SU-DHL-6 (cell line): ENCODE measurements around the gene OAS1.

Experiments used
- H2AFZ ChIP-seq: fragments of 200-600 bp; sonication (generic); 2 replicates; pipeline ENCODE4 v1.6.1; 2014; ENCODE audit warnings: low read depth, mild to moderate bottlenecking, moderate library complexity, mixed read lengths, antibody characterized with exemption, low read length; ENCODE audit not compliant: severe bottlenecking
- H3F3A ChIP-seq: fragments of 200-600 bp; shearing (Covaris generic); 2 replicates; pipeline ENCODE4 v1.6.0; 2016; ENCODE audit warnings: antibody characterized with exemption, mild to moderate bottlenecking; ENCODE audit not compliant: insufficient read depth
- H3K27ac ChIP-seq: fragments of 200-600 bp; sonication (generic); 2 replicates; pipeline ENCODE4 v1.5.1; 2016; ENCODE audit warnings: low read depth, mild to moderate bottlenecking, low read length, moderate library complexity, mixed read lengths
- H3K27me3 ChIP-seq: fragments of 200-600 bp; sonication (generic), shearing (Covaris generic); 2 replicates; pipeline ENCODE4 v1.6.0; 2014; ENCODE audit warnings: mild to moderate bottlenecking, low read length
- H3K36me3 ChIP-seq: fragments of 200-600 bp; sonication (generic); 2 replicates; pipeline ENCODE4 v1.6.1; 2014; ENCODE audit warnings: mild to moderate bottlenecking, low read length, mixed read lengths
- H3K4me2 ChIP-seq: fragments of 300-600, 200-600 bp; shearing (Covaris generic), sonication (generic); 2 replicates; pipeline ENCODE4 v1.6.0; 2014; ENCODE audit warnings: low read length, low read depth, mild to moderate bottlenecking; ENCODE audit not compliant: poor library complexity, severe bottlenecking
- H3K4me3 ChIP-seq: fragments of 200-600 bp; sonication (generic); 2 replicates; pipeline ENCODE4 v1.5.1; 2014; ENCODE audit warnings: antibody characterized with exemption, low read length, mild to moderate bottlenecking, mixed read lengths; ENCODE audit not compliant: insufficient read depth, poor library complexity, severe bottlenecking
- H3K79me2 ChIP-seq: fragments of 200-600 bp; sonication (generic); 2 replicates; pipeline ENCODE4 v1.6.1; 2014; ENCODE audit warnings: mild to moderate bottlenecking, low read length, moderate library complexity; ENCODE audit not compliant: insufficient read depth
- H3K9ac ChIP-seq: fragments of 200-600 bp; sonication (generic); 2 replicates; pipeline ENCODE4 v1.7.0; 2014; ENCODE audit warnings: mild to moderate bottlenecking, low read length
- H3K9me2 ChIP-seq: fragments of 200-600 bp; sonication (generic); replicated peaks from 2 replicates; pipeline ENCODE4 v1.6.1; 2014; ENCODE audit warnings: low read length; ENCODE audit not compliant: insufficient read depth
- H3K9me3 ChIP-seq: fragments of 200-600 bp; sonication (generic); 2 replicates; pipeline ENCODE4 v1.6.1; 2014; ENCODE audit warnings: low read length, mixed read lengths; ENCODE audit not compliant: insufficient read depth
- H4K20me1 ChIP-seq: fragments of 200-600 bp; sonication (generic); 2 replicates; pipeline ENCODE4 v1.6.1; 2014; ENCODE audit warnings: low read depth, mild to moderate bottlenecking, antibody characterized with exemption, low read length, moderate library complexity, mixed read lengths
- CTCF ChIP-seq: fragments of 200-600 bp; sonication (generic); IDR thresholded peaks from one replicate; pipeline ENCODE4 v1.5.1; 2017; ENCODE audit warnings: antibody characterized with exemption, mild to moderate bottlenecking, low read length, moderate library complexity; ENCODE audit not compliant: insufficient read depth, poor library complexity, severe bottlenecking
- EZH2phosphoT487 ChIP-seq: fragments of 200-600 bp; sonication (generic), shearing (Covaris generic); conservative IDR thresholded peaks from 2 replicates; pipeline ENCODE4 v1.6.1; 2018; ENCODE audit warnings: mild to moderate bottlenecking, antibody characterized with exemption, low read length, moderate library complexity, mixed read lengths

Gene OAS1

GRCh38 chr12:112936927-112937326, 30.2 kb downstream of the OAS1 start:
- H2AFZ ChIP-seq: no peak overlapping the region
- no peaks in the 10 kb centered on the region for H3K36me3 ChIP-seq
- no peaks in the 10 kb centered on the region for H3K9me3 ChIP-seq
- no peak overlapping the region for H3K27ac ChIP-seq
- H3K79me2 ChIP-seq: no peaks in the 10 kb centered on the region
- no peaks in the 10 kb centered on the region for H4K20me1 ChIP-seq
- H3K4me2 ChIP-seq: no peak overlapping the region
- TF ChIP-seq CTCF (no peak), EZH2phosphoT487 (no peak)
- H3K27me3 ChIP-seq: no peaks in the 10 kb centered on the region
- H3K9ac ChIP-seq: no peak overlapping the region
- H3K4me3 ChIP-seq: no peak overlapping the region
- no peaks in the 10 kb centered on the region for H3K9me2 ChIP-seq
- H3F3A ChIP-seq: no peaks in the 10 kb centered on the region

- Histone ChIP-seq H3F3A (no peaks in the 10 kb centered on the region), H3K9me3 (no peaks in the 10 kb centered on the region), H3K79me2 (no peaks in the 10 kb centered on the region), H2AFZ (peak within 1 kb of the TSS; percentile 35), H3K4me2 (peak within 1 kb of the TSS; percentile 63), H3K9me2 (no peaks in the 10 kb centered on the region), H3K27me3 (no peaks in the 10 kb centered on the region), H3K9ac (peak within 1 kb of the TSS; percentile 48), H3K27ac (peak within 1 kb of the TSS; percentile 77), H3K36me3 (no peaks in the 10 kb centered on the region), H3K4me3 (peak within 1 kb of the TSS; percentile 35), H4K20me1 (no peaks in the 10 kb centered on the region)
- TF ChIP-seq EZH2phosphoT487: no peak
- TF ChIP-seq CTCF: no peak
These were observed 31.3 kb downstream of the OAS1 start, which contains the start of gene OAS3 for GRCh38 chr12:112937741-112938719. Gene OAS3 (plus strand): TSS chr12:112938474. CDS start chr12:112938531, 57 bp downstream.

- TF ChIP-seq EZH2phosphoT487: no peak
- no peak for TF ChIP-seq CTCF
- H3K27ac ChIP-seq: peak overlapping the region; percentile 26; the same call in 1 of the 2 replicates
- no peaks in the 10 kb centered on the region for H3F3A ChIP-seq
- H3K9me3 ChIP-seq: no peaks in the 10 kb centered on the region
- H3K9me2 ChIP-seq: no peaks in the 10 kb centered on the region
- H3K27me3 ChIP-seq: no peaks in the 10 kb centered on the region
- H3K9ac ChIP-seq: peak overlapping the region; percentile 48
- peak overlapping the region; percentile 35 for H2AFZ ChIP-seq
- H3K36me3 ChIP-seq: no peaks in the 10 kb centered on the region
- no peaks in the 10 kb centered on the region for H4K20me1 ChIP-seq
- no peaks in the 10 kb centered on the region for H3K79me2 ChIP-seq
- H3K4me3 ChIP-seq: peak overlapping the region; percentile 35
- H3K4me2 ChIP-seq: peak overlapping the region; percentile 63
These were observed 32.0 kb downstream of the OAS1 start for GRCh38 chr12:112938751-112939150.
